ENCODE data around the gene EFCAB9.

GRCh38 chr5:172243302-172243701, 49.3 kb downstream of the EFCAB9 start:
- TF ChIP-seq CTCF (IDR thresholded peaks at IDR 0.05; ENCODE audit: low read length) (no peak), EZH2 (IDR thresholded peaks at IDR 0.05; ENCODE audit: borderline replicate concordance, low read length) (no peak)

All from OCI-LY1 (cell line).